Endothelial cell of umbilical vein (primary cell): Measurements from ENCODE around the gene TEX9. TPM values are rescaled to one million over a fixed set of nuclear protein-coding genes. Genes with fewer than 3 reads are reported as not detected.

Experiments used
- BruUV-seq: library from RNA; stranded (reverse); fragments of 400-500 nt; replicated peaks from 2 replicates; lab custom pipeline; 2021; lab: Mats Ljungman, UMichigan
- CTCF ChIA-PET: fragments of 300-600, 350-600 bp; sonication (Branson Sonifier 250); formaldehyde crosslinking; loops from one replicate; lab custom pipeline; 2021; ENCODE audit warnings: antibody characterized with exemption, inconsistent platforms; lab: Charles Lee
- POLR2A ChIA-PET: fragments of 300-600, 350-600 bp; sonication (Branson Sonifier 250); formaldehyde crosslinking; loops from one replicate; lab custom pipeline; 2021; ENCODE audit warnings: antibody characterized with exemption, inconsistent platforms; lab: Charles Lee
- DNase-seq: peaks from one replicate; pipeline ENCODE4 v3.0.0-alpha.2; 2011; ENCODE audit warnings: low read depth, low spot score
- FAIRE-seq: peaks from 2 replicates; lab custom pipeline; 2011; peaks lifted over from hg19 to GRCh38; lab: Jason Lieb, UNC
- H2AFZ ChIP-seq: 2 replicates; pipeline ENCODE4 v1.6.0; 2012; ENCODE audit warnings: low read depth, low read length, control low read depth, inconsistent platforms
- H3K27ac ChIP-seq: 2 replicates; pipeline ENCODE4 v1.5.1; 2011; ENCODE audit warnings: low read depth, mild to moderate bottlenecking, control low read depth, low read length, moderate library complexity; ENCODE audit not compliant: insufficient read depth
- H3K27me3 ChIP-seq, 2 experiments: 2 replicates each; pipeline versions ENCODE4 v1.6.0 to v1.6.1; 2011; ENCODE audit warnings: low read length in 2 of 2, mixed read lengths in 1 of 2; ENCODE audit not compliant: control insufficient read depth in 2 of 2, insufficient read depth in 2 of 2
- H3K36me3 ChIP-seq, 2 experiments: 2 replicates in 1 of 2; 3 replicates in 1 of 2; pipeline ENCODE4 v1.5.1; 2011; ENCODE audit warnings: low read length in 2 of 2, mild to moderate bottlenecking in 1 of 2, moderate library complexity in 1 of 2; ENCODE audit not compliant: control insufficient read depth in 2 of 2, insufficient read depth in 2 of 2; ENCODE audit errors: extremely low read depth in 1 of 2
- H3K4me1 ChIP-seq: 3 replicates; pipeline ENCODE4 v1.5.1; 2011; ENCODE audit warnings: mild to moderate bottlenecking, low read length; ENCODE audit not compliant: control insufficient read depth, insufficient read depth; ENCODE audit errors: extremely low read depth
- H3K4me2 ChIP-seq: 2 replicates; pipeline ENCODE4 v1.6.1; 2011; ENCODE audit warnings: low read length, control low read depth, mixed read lengths; ENCODE audit not compliant: insufficient read depth
- H3K4me3 ChIP-seq, 3 experiments: fragments of 200-600 bp in 1 of 3; sonication (generic), shearing (Covaris generic) in 1 of 3; replicated peaks in 1 of 3; 2 replicates each; pipeline ENCODE4 v1.5.1; 2011 to 2016; ENCODE audit warnings: control low read depth in 3 of 3, low read length in 3 of 3, mild to moderate bottlenecking in 2 of 3, inconsistent platforms in 1 of 3, low read depth in 1 of 3, moderate library complexity in 1 of 3; ENCODE audit not compliant: insufficient read depth in 1 of 3
- H3K79me2 ChIP-seq: 2 replicates; pipeline ENCODE4 v1.6.0; 2012; ENCODE audit warnings: low read length, inconsistent platforms; ENCODE audit not compliant: control insufficient read depth, insufficient read depth
- H3K9ac ChIP-seq: replicated peaks from 2 replicates; pipeline ENCODE3; 2011; ENCODE audit warnings: low read length, control low read depth; ENCODE audit not compliant: insufficient read depth; ENCODE audit errors: extremely low read depth
- H3K9me1 ChIP-seq: replicated peaks from 3 replicates; pipeline ENCODE4 v1.6.0; 2011; ENCODE audit warnings: mild to moderate bottlenecking, low read length; ENCODE audit not compliant: control insufficient read depth, insufficient read depth; ENCODE audit errors: extremely low read depth
- H3K9me3 ChIP-seq: replicated peaks from 2 replicates; pipeline ENCODE4 v1.5.1; 2012; ENCODE audit warnings: low read length, inconsistent platforms; ENCODE audit not compliant: control insufficient read depth, insufficient read depth
- H4K20me1 ChIP-seq: replicated peaks from 2 replicates; pipeline ENCODE3; 2011; ENCODE audit warnings: mild to moderate bottlenecking, low read length; ENCODE audit not compliant: control insufficient read depth, insufficient read depth; ENCODE audit errors: extremely low read depth
- CTCF ChIP-seq, 2 donors: IDR thresholded peaks; 1 replicate in 1 of 2; 2 replicates in 1 of 2; pipeline ENCODE4 v1.5.1; 2011; ENCODE audit warnings: low read length in 2 of 2, mild to moderate bottlenecking in 2 of 2, moderate library complexity in 2 of 2, control low read depth in 1 of 2, inconsistent platforms in 1 of 2, low read depth in 1 of 2; ENCODE audit not compliant: insufficient read depth in 1 of 2; ENCODE audit errors: extremely low read depth in 1 of 2
- EZH2 ChIP-seq: IDR thresholded peaks from 2 replicates; pipeline ENCODE4 v1.6.1; 2012; ENCODE audit warnings: borderline replicate concordance, low read depth, mild to moderate bottlenecking, moderate library complexity, low read length, inconsistent platforms; ENCODE audit not compliant: severe bottlenecking
- FOS ChIP-seq: IDR thresholded peaks from 2 replicates; pipeline ENCODE4 v1.6.1; 2011; ENCODE audit warnings: mild to moderate bottlenecking, low read length, moderate library complexity, borderline replicate concordance; ENCODE audit not compliant: insufficient read depth
- GATA2 ChIP-seq: IDR thresholded peaks from 2 replicates; pipeline ENCODE4 v1.7.0; 2011; ENCODE audit warnings: low read depth, mild to moderate bottlenecking, moderate library complexity, mixed read lengths, low read length; ENCODE audit not compliant: insufficient read length, insufficient read depth
- JUN ChIP-seq: IDR thresholded peaks from 2 replicates; pipeline ENCODE4 v1.6.1; 2011; ENCODE audit warnings: borderline replicate concordance, low read depth; ENCODE audit not compliant: insufficient read length, insufficient read depth
- MAX ChIP-seq: IDR thresholded peaks from 2 replicates; pipeline ENCODE4 v1.6.1; 2011; ENCODE audit not compliant: insufficient read depth, insufficient read length
- MYC ChIP-seq: IDR thresholded peaks from one replicate; pipeline ENCODE4 v1.6.1; 2011; ENCODE audit warnings: mild to moderate bottlenecking, low read depth, low read length
- POLR2A ChIP-seq: IDR thresholded peaks from 2 replicates; pipeline ENCODE4 v1.6.1; 2012; ENCODE audit warnings: low read depth, mild to moderate bottlenecking, control low read depth, low read length
- POLR2AphosphoS5 ChIP-seq: IDR thresholded peaks from 2 replicates; pipeline ENCODE4 v1.6.1; 2012; ENCODE audit warnings: low read depth, mild to moderate bottlenecking, control low read depth, low read length, moderate library complexity; ENCODE audit not compliant: insufficient read depth
- dilution Hi-C: fragments of 300-500 bp; cut with MboI; formaldehyde crosslinking; loops from one replicate; pipeline ENCODE4 v1.15.0; 2019; ENCODE audit warnings: low sequenced_read_pairs; ENCODE audit not compliant: extremely low pct_ligation_motif_present
- intact Hi-C: fragments of 100-400 bp; cut with micrococcal nuclease; formaldehyde crosslinking; loops from one replicate; pipeline ENCODE4 v1.10.0; 2022
- polyA plus RNA-seq, 4 experiments: library from polyadenylated mRNA; depleted of rRNA in 3 of 4; stranded (reverse) in 3 of 4; unstranded in 1 of 4; fragments of >200 nt; gene quantifications; 2 replicates each; pipeline versions ENCODE4 v1.2.1 to v1.2.3, GENCODE V29; 2011 to 2012; ENCODE audit warnings: missing spikeins in 1 of 4
- total RNA-seq: library from RNA; stranded (reverse); gene quantifications from 2 replicates; pipeline ENCODE4 v1.2.3, GENCODE V29; 2021

TEX9 gene
- total and polyA plus RNA-seq, 2 donors (not counting 3 experiments of a cell fraction or from before 2014, with no cell fraction given), result 0.33 to 1.7 TPM

GRCh38 chr15:56346414-56346813, 18.8 kb upstream of the TEX9 start:
- CTCF ChIA-PET, result no interaction called here
- H3K9me3 ChIP-seq, result no peaks in the 10 kb centered on the region
- BruUV-seq, result no TSS peak
- H3K27ac ChIP-seq, result no peak overlapping the region
- no peaks in the 10 kb centered on the region for H3K79me2 ChIP-seq
- no peaks in the 10 kb centered on the region for H3K4me1 ChIP-seq
- H3K9me1 ChIP-seq, result no peaks in the 10 kb centered on the region
- no peak for TF ChIP-seq POLR2A
- no peak for TF ChIP-seq JUN
- TF ChIP-seq MAX, result no peak
- no peak for TF ChIP-seq POLR2AphosphoS5
- no peak for TF ChIP-seq GATA2
- no peak for TF ChIP-seq FOS
- TF ChIP-seq MYC, result no peak
- no peak for TF ChIP-seq EZH2
- no peak for TF ChIP-seq CTCF (IDR thresholded peaks at IDR 0.05; ENCODE audit: extremely low read depth in 1 of 2, insufficient read depth in 1 of 2, low read depth in 1 of 2, low read length in 2 of 2)
- H3K9ac ChIP-seq, result no peak overlapping the region
- no peak overlapping the region for H3K4me3 ChIP-seq
- no peaks in the 10 kb centered on the region for H3K36me3 ChIP-seq
- POLR2A ChIA-PET, result no interaction called here
- intact Hi-C loops (no loop called here), dilution Hi-C loops (no loop called here)
- H3K27me3 ChIP-seq, result peaks cover 4 to 11% of the 10 kb centered on the region in 2 experiments
- H4K20me1 ChIP-seq, result no peaks in the 10 kb centered on the region
- FAIRE-seq (no peak), DNase-seq (no peak)
- H3K4me2 ChIP-seq, result no peak overlapping the region
- no peak overlapping the region for H2AFZ ChIP-seq
